ENCODE data around the gene TRAF1. TPM values are rescaled to one million over a fixed set of nuclear protein-coding genes. Genes with fewer than 3 reads are reported as not detected.

Gene TRAF1
- total RNA-seq, 4 donors from 2014 or later: 12.3 to 21.0 (median 19.8) TPM

GRCh38 chr9:120868676-120869359 is 57.8 kb downstream of the TRAF1 start:
- peaks cover 0 to 56% (median 0%) of the 10 kb centered on the region in 3 donors for H3K36me3 ChIP-seq
- peaks cover 0 to 21% (median 7%) of the 10 kb centered on the region in 4 donors for H3K4me1 ChIP-seq
- 2 to 7% methylated on average over 12 to 21 of the region's 52 CpGs for WGBS, 2 donors
- no peaks in the 10 kb centered on the region for H3K27me3 ChIP-seq
- peak overlapping the region; percentile 32 to 58 (median 48) for H3K4me3 ChIP-seq
- DNase-seq (ENCODE audit: low spot score in 2 of 2): peak; percentile 95 to 97
- peak overlapping the region; percentile 89 to 96 (median 90) for H3K27ac ChIP-seq
- TF ChIP-seq EP300 (IDR thresholded peaks at IDR 0.05): peak in 1 of 2 donors; percentile 91
- peak; percentile 54 to 76 (median 60) for TF ChIP-seq CTCF (IDR thresholded peaks at IDR 0.05)
- TF ChIP-seq POLR2A (IDR thresholded peaks at IDR 0.05): peak; percentile 45 to 79
- no peaks in the 10 kb centered on the region for H3K9me3 ChIP-seq

GRCh38 chr9:120868339-120868675 is 58.3 kb downstream of the TRAF1 start:
- DNase-seq (ENCODE audit: low spot score in 2 of 2): no peak
- Histone ChIP-seq H3K4me1 (peaks cover 0 to 21% (median 7%) of the 10 kb centered on the region in 4 donors), H3K9me3 (no peaks in the 10 kb centered on the region), H3K4me3 (peak overlapping the region; percentile 32 to 58 (median 46)), H3K27me3 (no peaks in the 10 kb centered on the region), H3K36me3 (peaks cover 0 to 57% (median 0%) of the 10 kb centered on the region in 3 donors), H3K27ac (peak overlapping the region; percentile 89 to 96 (median 90))
- TF ChIP-seq POLR2A (IDR thresholded peaks at IDR 0.05) (peak in 1 of 2 donors; percentile 40), EP300 (IDR thresholded peaks at IDR 0.05) (peak; percentile 68 to 80), CTCF (IDR thresholded peaks at IDR 0.05) (peak in 2 of 5 experiments; percentile 34 to 40)
- WGBS, 2 donors: 13 to 26% methylated on average over 9 to 11 of the region's 11 CpGs

GRCh38 chr9:120867676-120868338 is 58.8 kb downstream of the TRAF1 start:
- Histone ChIP-seq H3K4me3 (peak overlapping the region in 3 of 4 donors; percentile 32 to 58 (median 42)), H3K27me3 (no peaks in the 10 kb centered on the region), H3K9me3 (no peaks in the 10 kb centered on the region), H3K27ac (peak overlapping the region; percentile 89 to 96 (median 90)), H3K36me3 (peaks cover 0 to 57% (median 0%) of the 10 kb centered on the region in 3 donors), H3K4me1 (peaks cover 0 to 21% (median 7%) of the 10 kb centered on the region in 4 donors)
- TF ChIP-seq CTCF (IDR thresholded peaks at IDR 0.05) (no peak), POLR2A (IDR thresholded peaks at IDR 0.05) (no peak), EP300 (IDR thresholded peaks at IDR 0.05) (no peak)
- DNase-seq (ENCODE audit: low spot score in 2 of 2): no peak
- WGBS, 2 donors: 85 to 90% methylated on average over 15 of the region's 15 CpGs

- WGBS, 2 donors: 90% methylated on average over 6 of the region's 6 CpGs
- H3K9me3 ChIP-seq: no peaks in the 10 kb centered on the region
- DNase-seq (ENCODE audit: low spot score in 2 of 2): no peak
- H3K4me3 ChIP-seq: no peak overlapping the region
- no peaks in the 10 kb centered on the region for H3K27me3 ChIP-seq
- peaks cover 0 to 57% (median 0%) of the 10 kb centered on the region in 3 donors for H3K36me3 ChIP-seq
- TF ChIP-seq EP300 (IDR thresholded peaks at IDR 0.05) (no peak), POLR2A (IDR thresholded peaks at IDR 0.05) (no peak)
- peak overlapping the region in 1 of 4 donors; percentile 25 for H3K27ac ChIP-seq
- peaks cover 0 to 21% (median 7%) of the 10 kb centered on the region in 4 donors for H3K4me1 ChIP-seq
Observed at GRCh38 chr9:120866651-120867050, 59.9 kb downstream of the TRAF1 start.

- H3K4me1 ChIP-seq: peaks cover 0 to 21% (median 7%) of the 10 kb centered on the region in 4 donors
- no peak overlapping the region for H3K4me3 ChIP-seq
- H3K27me3 ChIP-seq: no peaks in the 10 kb centered on the region
- WGBS, 2 donors: 52% methylated on average over 5 of the region's 5 CpGs
- no peak for TF ChIP-seq CTCF (IDR thresholded peaks at IDR 0.05)
- no peak for TF ChIP-seq POLR2A (IDR thresholded peaks at IDR 0.05)
- TF ChIP-seq EP300 (IDR thresholded peaks at IDR 0.05): no peak
- H3K9me3 ChIP-seq: no peaks in the 10 kb centered on the region
- peaks cover 0 to 65% (median 0%) of the 10 kb centered on the region in 3 donors for H3K36me3 ChIP-seq
- no peak for DNase-seq (ENCODE audit: low spot score in 2 of 2)
- peak overlapping the region in 2 of 4 donors; percentile 25 to 40 for H3K27ac ChIP-seq
Observed at GRCh38 chr9:120865809-120866208, 60.8 kb downstream of the TRAF1 start.

All from tibial nerve (tissue), 4 donors.